Ishikawa (cell line): Measurements from ENCODE around the gene GRK3.

ENCODE experiments used
- CEBPB ChIP-seq: IDR thresholded peaks from 2 replicates; pipeline ENCODE4 v1.6.1; 2012
- CREB1 ChIP-seq: IDR thresholded peaks from 2 replicates; pipeline ENCODE4 v1.6.1; 2012; ENCODE audit warnings: low read depth
- EGR1 ChIP-seq: IDR thresholded peaks from 2 replicates; pipeline ENCODE4 v1.6.1; 2012
- EP300 ChIP-seq: IDR thresholded peaks from 2 replicates; pipeline ENCODE4 v1.6.1; 2012; ENCODE audit warnings: borderline replicate concordance
- FOXM1 ChIP-seq: IDR thresholded peaks from 2 replicates; pipeline ENCODE4 v1.6.1; 2012; ENCODE audit warnings: low read depth, borderline replicate concordance
- NFIC ChIP-seq: IDR thresholded peaks from 2 replicates; pipeline ENCODE4 v1.6.1; 2012
- RAD21 ChIP-seq: IDR thresholded peaks from 2 replicates; pipeline ENCODE4 v1.6.1; 2012; ENCODE audit warnings: low read depth
- TAF1 ChIP-seq: IDR thresholded peaks from 2 replicates; pipeline ENCODE4 v1.6.1; 2012; ENCODE audit warnings: low read depth, mild to moderate bottlenecking
- TCF12 ChIP-seq: IDR thresholded peaks from 2 replicates; pipeline ENCODE4 v1.6.1; 2012; ENCODE audit warnings: low read depth
- TEAD4 ChIP-seq: IDR thresholded peaks from 2 replicates; pipeline ENCODE4 v1.6.1; 2012
- YY1 ChIP-seq: IDR thresholded peaks from 2 replicates; pipeline ENCODE4 v1.6.1; 2012; ENCODE audit warnings: low read depth
- ZBTB7A ChIP-seq: IDR thresholded peaks from 2 replicates; pipeline ENCODE4 v1.6.1; 2012; ENCODE audit warnings: low read depth
- TF ChIP-seq, protein P1 (sequence below): IDR thresholded peaks from 2 replicates; pipeline ENCODE4 v1.6.1; 2012
- TF ChIP-seq, protein P2 (sequence below): IDR thresholded peaks from 2 replicates; pipeline ENCODE4 v1.6.1; 2012; ENCODE audit warnings: low read depth, mild to moderate bottlenecking
- TF ChIP-seq, protein P3 (sequence below): IDR thresholded peaks from 2 replicates; pipeline ENCODE4 v1.6.1; 2012

Gene GRK3

DNA sequence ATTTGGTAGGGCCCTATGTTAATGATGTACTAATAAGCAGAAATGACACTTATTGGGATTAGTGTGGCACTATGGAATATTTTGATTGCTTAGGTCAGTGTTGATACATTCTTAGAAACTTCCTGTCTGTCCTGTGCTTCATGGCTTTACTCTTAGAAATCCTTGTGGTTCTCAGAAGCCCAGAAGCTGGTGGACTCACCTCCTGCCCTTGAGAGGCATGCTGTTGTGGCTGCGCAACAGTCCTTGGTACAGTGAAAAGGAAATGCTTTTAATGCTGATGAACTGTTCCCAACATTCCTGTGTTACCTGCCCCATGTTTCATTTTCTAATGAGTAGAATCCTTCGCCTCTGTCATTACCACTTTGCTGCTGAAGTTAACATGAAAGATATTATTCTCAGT lies 125.2 kb downstream of the GRK3 start:
- TF ChIP-seq TCF12 (no peak), FOXM1 (no peak), NFIC (no peak), EP300 (no peak), TEAD4 (no peak), TAF1 (no peak), CREB1 (no peak), EGR1 (no peak), ZBTB7A (no peak), CEBPB (no peak), RAD21 (no peak), YY1 (no peak)
- TF ChIP-seq, protein P1, sequence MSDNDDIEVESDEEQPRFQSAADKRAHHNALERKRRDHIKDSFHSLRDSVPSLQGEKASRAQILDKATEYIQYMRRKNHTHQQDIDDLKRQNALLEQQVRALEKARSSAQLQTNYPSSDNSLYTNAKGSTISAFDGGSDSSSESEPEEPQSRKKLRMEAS, result no peak
- TF ChIP-seq, protein P2, sequence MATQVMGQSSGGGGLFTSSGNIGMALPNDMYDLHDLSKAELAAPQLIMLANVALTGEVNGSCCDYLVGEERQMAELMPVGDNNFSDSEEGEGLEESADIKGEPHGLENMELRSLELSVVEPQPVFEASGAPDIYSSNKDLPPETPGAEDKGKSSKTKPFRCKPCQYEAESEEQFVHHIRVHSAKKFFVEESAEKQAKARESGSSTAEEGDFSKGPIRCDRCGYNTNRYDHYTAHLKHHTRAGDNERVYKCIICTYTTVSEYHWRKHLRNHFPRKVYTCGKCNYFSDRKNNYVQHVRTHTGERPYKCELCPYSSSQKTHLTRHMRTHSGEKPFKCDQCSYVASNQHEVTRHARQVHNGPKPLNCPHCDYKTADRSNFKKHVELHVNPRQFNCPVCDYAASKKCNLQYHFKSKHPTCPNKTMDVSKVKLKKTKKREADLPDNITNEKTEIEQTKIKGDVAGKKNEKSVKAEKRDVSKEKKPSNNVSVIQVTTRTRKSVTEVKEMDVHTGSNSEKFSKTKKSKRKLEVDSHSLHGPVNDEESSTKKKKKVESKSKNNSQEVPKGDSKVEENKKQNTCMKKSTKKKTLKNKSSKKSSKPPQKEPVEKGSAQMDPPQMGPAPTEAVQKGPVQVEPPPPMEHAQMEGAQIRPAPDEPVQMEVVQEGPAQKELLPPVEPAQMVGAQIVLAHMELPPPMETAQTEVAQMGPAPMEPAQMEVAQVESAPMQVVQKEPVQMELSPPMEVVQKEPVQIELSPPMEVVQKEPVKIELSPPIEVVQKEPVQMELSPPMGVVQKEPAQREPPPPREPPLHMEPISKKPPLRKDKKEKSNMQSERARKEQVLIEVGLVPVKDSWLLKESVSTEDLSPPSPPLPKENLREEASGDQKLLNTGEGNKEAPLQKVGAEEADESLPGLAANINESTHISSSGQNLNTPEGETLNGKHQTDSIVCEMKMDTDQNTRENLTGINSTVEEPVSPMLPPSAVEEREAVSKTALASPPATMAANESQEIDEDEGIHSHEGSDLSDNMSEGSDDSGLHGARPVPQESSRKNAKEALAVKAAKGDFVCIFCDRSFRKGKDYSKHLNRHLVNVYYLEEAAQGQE, result no peak
- TF ChIP-seq, protein P3, sequence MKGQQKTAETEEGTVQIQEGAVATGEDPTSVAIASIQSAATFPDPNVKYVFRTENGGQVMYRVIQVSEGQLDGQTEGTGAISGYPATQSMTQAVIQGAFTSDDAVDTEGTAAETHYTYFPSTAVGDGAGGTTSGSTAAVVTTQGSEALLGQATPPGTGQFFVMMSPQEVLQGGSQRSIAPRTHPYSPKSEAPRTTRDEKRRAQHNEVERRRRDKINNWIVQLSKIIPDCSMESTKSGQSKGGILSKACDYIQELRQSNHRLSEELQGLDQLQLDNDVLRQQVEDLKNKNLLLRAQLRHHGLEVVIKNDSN, result no peak

DNA sequence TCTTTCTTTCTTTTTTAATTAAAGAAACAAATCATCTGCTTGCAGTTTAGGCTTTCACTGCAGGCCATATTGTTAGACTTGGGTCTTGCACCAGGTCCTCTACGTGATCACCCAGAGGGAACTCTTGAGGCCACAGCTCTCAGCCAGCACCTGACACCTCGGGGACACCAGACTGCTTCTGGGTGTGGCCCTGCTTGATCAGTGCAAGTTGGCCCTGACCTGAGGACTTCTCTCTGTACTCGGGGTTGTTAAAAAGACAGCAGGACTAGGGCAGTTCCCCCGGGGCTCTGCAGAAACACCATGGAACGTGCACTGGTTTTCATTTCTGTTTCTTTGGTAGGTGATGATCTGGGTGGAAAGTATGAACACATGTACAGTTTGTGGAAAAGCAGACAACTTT lies 126.3 kb downstream of the GRK3 start:
- TF ChIP-seq, protein P1, result no peak
- no peak for TF ChIP-seq TCF12
- no peak for TF ChIP-seq NFIC
- TF ChIP-seq RAD21, result no peak
- no peak for TF ChIP-seq ZBTB7A
- no peak for TF ChIP-seq CREB1
- TF ChIP-seq, protein P2, result no peak
- no peak for TF ChIP-seq TAF1
- TF ChIP-seq TEAD4, result no peak
- no peak for TF ChIP-seq EGR1
- no peak for TF ChIP-seq EP300
- TF ChIP-seq, protein P3, result no peak
- TF ChIP-seq CEBPB, result no peak
- no peak for TF ChIP-seq FOXM1
- TF ChIP-seq YY1, result no peak

GRCh38 chr22:25692397-25693267 lies 128.2 kb downstream of the GRK3 start:
- TF ChIP-seq TCF12, result no peak
- TF ChIP-seq EP300, result no peak
- TF ChIP-seq YY1, result no peak
- TF ChIP-seq, protein P1, result no peak
- no peak for TF ChIP-seq NFIC
- TF ChIP-seq CEBPB, result no peak
- TF ChIP-seq EGR1, result no peak
- no peak for TF ChIP-seq ZBTB7A
- TF ChIP-seq TAF1, result no peak
- no peak for TF ChIP-seq RAD21
- no peak for TF ChIP-seq FOXM1
- TF ChIP-seq, protein P2, result no peak

DNA sequence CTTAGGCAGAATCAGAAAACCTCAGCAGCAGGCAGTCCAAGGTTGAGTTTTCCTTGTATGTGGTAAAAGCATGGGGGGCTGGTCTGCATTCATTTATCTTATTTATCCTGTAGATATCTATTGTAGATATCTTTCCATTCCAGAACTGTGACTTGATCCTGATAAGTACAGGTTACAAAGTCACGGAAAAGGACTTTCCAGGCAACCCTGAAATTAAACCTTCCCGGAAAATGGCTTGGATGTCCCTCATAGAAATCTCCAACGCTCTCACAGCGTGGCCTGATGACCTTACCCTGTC lies 128.7 kb downstream of the GRK3 start:
- TF ChIP-seq, protein P3, result no peak
- TF ChIP-seq CREB1 (no peak), TCF12 (no peak), FOXM1 (no peak), EP300 (no peak), RAD21 (no peak), CEBPB (no peak), ZBTB7A (no peak), TAF1 (no peak), YY1 (no peak), TEAD4 (no peak), NFIC (no peak)
- TF ChIP-seq, protein P1, result no peak
- TF ChIP-seq, protein P2, result no peak
